Activated T-helper 2 cell treated with anti-CD3 and anti-CD28 coated beads, Interferon-gamma antibody, Interleukin-2, Interleukin-4, amounts not matched to agents 10 μg/mL and 5 μg/mL and 100 μg/mL, durations not matched to agents 14 hours and 24 hours and 36 hours (primary cell): ENCODE measurements around the gene PRR23E. TPM values are rescaled to one million over a fixed set of nuclear protein-coding genes. Genes with fewer than 3 reads are reported as not detected.

ENCODE experiments used
- DNase-seq: peaks from one replicate; pipeline ENCODE4 v3.0.0; 2021; ENCODE audit warnings: low spot score
- H3K27ac Mint-ChIP-seq: one replicate; pipeline ENCODE4 v1.8.0; 2021; ENCODE audit warnings: mixed read lengths
- H3K27me3 Mint-ChIP-seq: one replicate; pipeline ENCODE4 v1.8.0; 2021; ENCODE audit warnings: low read depth, mixed read lengths
- H3K36me3 Mint-ChIP-seq: one replicate; pipeline ENCODE4 v1.8.0; 2021; ENCODE audit warnings: low read depth, mixed read lengths
- H3K4me1 Mint-ChIP-seq: one replicate; pipeline ENCODE4 v1.8.0; 2021; ENCODE audit warnings: low read depth, mixed read lengths
- H3K4me3 Mint-ChIP-seq: one replicate; pipeline ENCODE4 v1.8.0; 2021; ENCODE audit warnings: low read depth, mild to moderate bottlenecking, moderate library complexity, mixed read lengths
- H3K9me3 Mint-ChIP-seq: one replicate; pipeline ENCODE4 v1.8.0; 2021; ENCODE audit warnings: mixed read lengths
- intact Hi-C: fragments of 100-400 bp; cut with micrococcal nuclease; formaldehyde crosslinking; loops from one replicate; pipeline ENCODE4 v1.15.1; 2023
- total RNA-seq: library from RNA; stranded (reverse); gene quantifications from 2 replicates; pipeline ENCODE4 v1.2.3, GENCODE V29; 2022

Gene PRR23E
- total RNA-seq, 1 donor from 2014 or later = not detected

GRCh38 chr3:127156338-127157050, 36.4 kb upstream of the PRR23E start:
- no peak for DNase-seq
- H3K4me3 Mint-ChIP-seq = no peak overlapping the region
- intact Hi-C loops = no loop called here
- H3K36me3 Mint-ChIP-seq = no peaks in the 10 kb centered on the region
- no peaks in the 10 kb centered on the region for H3K27me3 Mint-ChIP-seq
- no peak overlapping the region for H3K27ac Mint-ChIP-seq
- H3K9me3 Mint-ChIP-seq = no peaks in the 10 kb centered on the region
- H3K4me1 Mint-ChIP-seq = no peaks in the 10 kb centered on the region

GRCh38 chr3:127157171-127157828, 35.6 kb upstream of the PRR23E start:
- no peaks in the 10 kb centered on the region for H3K4me1 Mint-ChIP-seq
- no peaks in the 10 kb centered on the region for H3K36me3 Mint-ChIP-seq
- no peak overlapping the region for H3K27ac Mint-ChIP-seq
- no peak overlapping the region for H3K4me3 Mint-ChIP-seq
- H3K27me3 Mint-ChIP-seq = no peaks in the 10 kb centered on the region
- DNase-seq = no peak
- H3K9me3 Mint-ChIP-seq = no peaks in the 10 kb centered on the region
- intact Hi-C loops = no loop called here

- intact Hi-C loops = no loop called here
- H3K36me3 Mint-ChIP-seq = no peaks in the 10 kb centered on the region
These were observed 34.2 kb upstream of the PRR23E start for GRCh38 chr3:127158614-127159229.

GRCh38 chr3:127159543-127159942, 33.4 kb upstream of the PRR23E start:
- DNase-seq = no peak
- H3K27me3 Mint-ChIP-seq = no peaks in the 10 kb centered on the region
- no peak overlapping the region for H3K4me3 Mint-ChIP-seq
- no peaks in the 10 kb centered on the region for H3K36me3 Mint-ChIP-seq
- H3K9me3 Mint-ChIP-seq = no peaks in the 10 kb centered on the region
- intact Hi-C loops = no loop called here
- no peak overlapping the region for H3K27ac Mint-ChIP-seq
- H3K4me1 Mint-ChIP-seq = no peaks in the 10 kb centered on the region

More at GRCh38 chr3:127158614-127159229, 34.2 kb upstream of the PRR23E start:
- Mint-ChIP-seq H3K4me3 (no peak overlapping the region), H3K4me1 (no peaks in the 10 kb centered on the region), H3K27ac (no peak overlapping the region), H3K27me3 (no peaks in the 10 kb centered on the region), H3K9me3 (no peaks in the 10 kb centered on the region)
- no peak for DNase-seq

- no peak overlapping the region for H3K4me3 Mint-ChIP-seq
- H3K27ac Mint-ChIP-seq = no peak overlapping the region
- intact Hi-C loops = no loop called here
- no peaks in the 10 kb centered on the region for H3K36me3 Mint-ChIP-seq
- H3K9me3 Mint-ChIP-seq = no peaks in the 10 kb centered on the region
- H3K4me1 Mint-ChIP-seq = no peaks in the 10 kb centered on the region
- no peak for DNase-seq
- no peaks in the 10 kb centered on the region for H3K27me3 Mint-ChIP-seq
These were observed 31.7 kb upstream of the PRR23E start for GRCh38 chr3:127161236-127161635.

- intact Hi-C loops = no loop called here
- Mint-ChIP-seq H3K9me3 (no peaks in the 10 kb centered on the region), H3K27ac (no peak overlapping the region), H3K4me1 (no peaks in the 10 kb centered on the region), H3K36me3 (no peaks in the 10 kb centered on the region), H3K27me3 (no peaks in the 10 kb centered on the region), H3K4me3 (no peak overlapping the region)
- DNase-seq = no peak
These were observed 30.9 kb upstream of the PRR23E start for GRCh38 chr3:127161973-127162579.

- Mint-ChIP-seq H3K4me1 (no peaks in the 10 kb centered on the region), H3K36me3 (no peaks in the 10 kb centered on the region)
These were observed 29.8 kb upstream of the PRR23E start for GRCh38 chr3:127162947-127163645.

GRCh38 chr3:127164615-127165014, 28.3 kb upstream of the PRR23E start:
- intact Hi-C loops = no loop called here
- no peak overlapping the region for H3K27ac Mint-ChIP-seq
- H3K36me3 Mint-ChIP-seq = no peaks in the 10 kb centered on the region
- no peaks in the 10 kb centered on the region for H3K4me1 Mint-ChIP-seq
- no peak for DNase-seq
- H3K4me3 Mint-ChIP-seq = no peak overlapping the region
- H3K9me3 Mint-ChIP-seq = no peaks in the 10 kb centered on the region
- no peaks in the 10 kb centered on the region for H3K27me3 Mint-ChIP-seq

More at GRCh38 chr3:127162947-127163645, 29.8 kb upstream of the PRR23E start:
- Mint-ChIP-seq H3K4me3 (no peak overlapping the region), H3K9me3 (no peaks in the 10 kb centered on the region), H3K27me3 (no peaks in the 10 kb centered on the region), H3K27ac (no peak overlapping the region)
- intact Hi-C loops = no loop called here
- no peak for DNase-seq

- DNase-seq = no peak
- Mint-ChIP-seq H3K4me3 (no peak overlapping the region), H3K27ac (no peak overlapping the region), H3K4me1 (no peaks in the 10 kb centered on the region), H3K9me3 (no peaks in the 10 kb centered on the region), H3K27me3 (no peaks in the 10 kb centered on the region), H3K36me3 (no peaks in the 10 kb centered on the region)
- intact Hi-C loops = no loop called here
These were observed 27.9 kb upstream of the PRR23E start for GRCh38 chr3:127165036-127165435.

- Mint-ChIP-seq H3K9me3 (no peaks in the 10 kb centered on the region), H3K27me3 (no peaks in the 10 kb centered on the region), H3K4me3 (no peak overlapping the region), H3K27ac (no peak overlapping the region), H3K36me3 (no peaks in the 10 kb centered on the region), H3K4me1 (no peaks in the 10 kb centered on the region)
- no peak for DNase-seq
- intact Hi-C loops = no loop called here
These were observed 27.0 kb upstream of the PRR23E start for GRCh38 chr3:127165694-127166485.

- Mint-ChIP-seq H3K4me3 (no peak overlapping the region), H3K9me3 (no peaks in the 10 kb centered on the region), H3K4me1 (no peaks in the 10 kb centered on the region), H3K27me3 (no peaks in the 10 kb centered on the region), H3K27ac (no peak overlapping the region), H3K36me3 (no peaks in the 10 kb centered on the region)
- no peak for DNase-seq
- intact Hi-C loops = no loop called here
These were observed 26.3 kb upstream of the PRR23E start for GRCh38 chr3:127166501-127167065.
